ENCODE measurements around the gene NAP1L4.
A peak's percentile ranks its signal among the peaks of the same experiment; 100 is the strongest.

The NAP1L4 gene

DNA sequence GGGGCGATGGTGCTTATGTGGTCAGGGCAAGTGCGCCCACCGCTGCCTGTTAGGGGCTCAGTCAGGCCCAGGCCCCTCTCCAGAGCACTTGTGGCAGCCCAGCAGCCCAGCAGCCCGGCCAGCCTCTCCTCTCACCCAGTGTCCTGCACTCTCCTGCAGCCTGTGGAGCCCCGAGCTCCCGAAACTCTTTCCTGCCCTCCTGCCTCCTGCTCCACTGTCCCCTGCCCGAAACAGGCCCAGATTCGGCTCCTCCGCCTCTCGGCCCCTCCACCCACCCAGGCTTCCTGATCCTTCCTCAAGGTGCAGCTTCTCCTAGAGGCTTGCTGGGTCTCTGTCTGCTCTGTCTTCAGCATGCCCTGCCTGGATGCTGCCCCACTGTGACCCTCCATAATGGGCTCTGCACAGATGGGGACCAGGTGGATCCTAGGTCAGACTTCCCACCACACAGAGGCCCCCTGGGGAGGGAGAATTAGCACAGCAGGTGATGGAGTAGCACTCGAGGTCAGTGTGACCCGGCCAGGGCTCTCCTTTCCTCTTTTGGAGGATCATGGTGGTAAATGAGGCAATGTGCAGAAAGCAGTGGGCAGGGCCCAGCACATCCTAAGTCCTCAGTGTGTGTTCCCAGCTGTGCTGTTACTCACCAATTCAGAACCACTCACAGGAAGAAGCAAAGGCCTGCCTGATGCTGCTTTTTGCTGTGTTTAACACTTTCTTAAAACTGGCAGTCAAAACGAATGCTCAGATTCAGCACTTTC, 18.6 kb upstream of the NAP1L4 start:
- DNase-seq: no peak

DNA sequence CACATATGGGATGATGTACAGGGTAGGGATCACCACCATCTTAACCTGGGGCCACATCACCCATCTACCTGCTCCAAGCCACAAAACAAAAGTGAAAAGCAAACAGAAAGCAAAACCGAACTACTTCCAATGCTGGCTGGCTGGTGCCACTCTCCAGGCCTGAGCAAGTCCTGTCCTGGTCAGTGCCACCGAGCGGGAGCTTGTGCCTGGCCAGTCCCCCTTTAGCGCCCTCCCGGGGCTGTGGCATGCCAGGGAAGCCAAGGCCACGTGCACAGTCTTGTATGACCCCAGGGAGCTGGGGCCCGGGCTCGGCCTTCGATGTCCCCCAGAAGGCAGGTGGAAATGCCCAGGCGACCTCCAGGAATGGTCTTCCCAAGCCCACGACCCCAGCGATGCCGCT, 17.9 kb upstream of the NAP1L4 start:
- no peak for DNase-seq

DNA sequence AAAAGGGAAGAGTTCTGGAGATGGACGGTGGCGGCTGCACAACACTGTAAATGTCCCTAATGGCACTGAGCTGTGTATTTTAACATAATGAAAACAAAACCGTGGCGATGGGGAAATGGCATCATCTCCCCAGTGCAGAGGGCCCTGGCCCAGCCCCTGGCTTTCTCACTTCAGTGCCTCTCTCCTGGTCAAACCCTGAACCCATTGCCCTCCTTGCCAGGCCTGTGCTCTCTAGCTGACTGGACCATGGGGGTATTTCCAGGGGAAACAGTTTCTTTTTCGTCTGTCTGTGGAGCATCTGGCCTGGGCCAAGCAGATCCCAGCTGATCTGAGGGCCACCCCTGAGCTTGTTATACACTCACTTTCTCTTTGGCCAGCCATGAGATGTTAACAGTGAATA, 17.4 kb upstream of the NAP1L4 start:
- no peak for DNase-seq

DNA sequence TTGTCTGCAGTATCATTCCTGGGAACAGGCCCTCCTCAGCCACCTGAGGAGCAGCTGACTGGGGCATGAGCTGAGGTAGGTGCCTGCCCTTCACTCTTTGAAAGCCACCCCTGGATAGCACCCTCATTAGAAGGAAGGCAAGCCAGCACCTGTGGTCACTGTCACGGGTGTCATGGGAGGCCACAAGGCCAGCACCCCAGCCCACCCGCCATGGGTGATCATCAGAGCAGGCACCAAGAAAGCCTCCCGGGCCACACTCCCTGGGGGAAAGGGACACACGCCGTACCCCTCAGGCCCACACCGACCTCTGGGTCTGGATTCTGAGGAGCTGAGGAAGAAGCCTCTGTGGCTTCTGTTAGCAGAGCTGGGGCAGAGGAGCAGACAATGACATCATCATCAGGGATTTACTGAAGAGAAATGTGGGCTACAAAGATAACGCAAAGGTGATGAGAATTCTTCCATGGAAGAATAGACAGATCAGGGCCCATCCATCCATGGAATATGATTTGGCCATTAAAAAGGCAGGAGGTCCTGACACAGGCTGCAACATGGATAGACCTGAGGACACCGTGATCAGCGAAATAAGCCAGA, 16.7 kb upstream of the NAP1L4 start:
- no peak for DNase-seq

DNA sequence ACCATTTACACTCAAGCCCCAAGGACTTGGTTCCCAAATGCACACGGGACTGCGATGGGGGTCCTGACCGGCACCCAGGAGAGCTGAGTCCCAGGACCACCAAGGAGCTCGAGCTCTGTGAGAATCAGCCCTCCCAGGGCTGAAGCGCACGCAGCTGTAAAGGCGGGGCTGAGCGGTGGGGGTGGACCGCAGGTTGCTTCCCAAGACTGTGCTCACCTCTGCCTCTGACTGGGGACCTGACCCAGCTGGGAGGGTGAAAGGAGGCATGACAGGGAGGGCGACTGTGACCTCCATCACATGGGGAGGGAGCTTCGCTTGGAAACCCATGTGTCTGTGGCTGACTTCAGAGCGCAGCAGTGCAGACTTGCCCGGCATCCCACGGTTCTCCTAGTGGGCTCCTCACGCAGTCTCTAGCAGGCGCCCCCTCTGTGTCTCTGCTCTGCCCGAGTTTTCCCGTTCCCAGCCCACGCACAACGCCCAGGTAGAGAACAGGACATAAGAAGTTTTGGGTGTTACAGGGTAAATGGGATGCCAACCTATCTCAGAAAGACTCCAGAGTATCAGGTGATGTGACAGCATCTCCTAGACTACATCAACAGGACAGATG, 15.4 kb upstream of the NAP1L4 start:
- no peak for DNase-seq

DNA sequence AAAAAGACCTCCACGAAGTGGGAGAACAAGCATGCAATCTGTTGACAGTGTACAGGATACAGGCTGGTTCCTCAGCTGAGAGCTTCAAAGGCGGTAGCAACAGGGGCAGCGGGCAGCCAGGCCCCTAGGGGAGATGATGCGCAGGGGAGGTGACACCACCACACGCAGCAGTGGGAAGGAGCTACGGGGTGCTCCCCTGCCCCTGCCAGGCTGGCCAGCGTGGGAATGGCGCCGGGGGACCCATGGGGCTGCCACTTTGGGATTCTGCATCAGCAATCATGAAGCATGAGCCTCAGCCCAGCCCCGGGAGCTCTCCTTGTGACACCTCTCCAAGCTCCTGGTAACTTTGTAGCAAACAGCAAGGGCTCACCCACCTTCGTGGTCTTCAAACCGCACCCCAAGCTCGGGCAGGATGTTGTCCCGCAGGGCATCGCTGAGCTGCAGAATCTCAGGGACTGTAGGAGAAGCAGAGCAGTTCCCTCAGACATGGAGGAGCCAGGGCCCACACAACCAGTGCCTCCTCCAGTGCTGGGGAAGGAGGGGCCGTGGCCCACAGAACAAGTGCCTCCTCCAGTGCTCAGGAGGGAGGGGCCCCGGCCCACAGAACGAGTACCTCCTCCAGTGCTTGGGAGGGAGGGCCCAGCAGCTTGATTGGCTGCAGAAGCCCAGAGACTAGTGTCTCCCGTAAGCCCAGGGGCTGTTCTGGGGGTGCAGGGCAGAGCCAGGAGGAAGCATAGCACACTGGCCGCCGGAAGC, 14.6 kb upstream of the NAP1L4 start:
- no peak for DNase-seq

DNA sequence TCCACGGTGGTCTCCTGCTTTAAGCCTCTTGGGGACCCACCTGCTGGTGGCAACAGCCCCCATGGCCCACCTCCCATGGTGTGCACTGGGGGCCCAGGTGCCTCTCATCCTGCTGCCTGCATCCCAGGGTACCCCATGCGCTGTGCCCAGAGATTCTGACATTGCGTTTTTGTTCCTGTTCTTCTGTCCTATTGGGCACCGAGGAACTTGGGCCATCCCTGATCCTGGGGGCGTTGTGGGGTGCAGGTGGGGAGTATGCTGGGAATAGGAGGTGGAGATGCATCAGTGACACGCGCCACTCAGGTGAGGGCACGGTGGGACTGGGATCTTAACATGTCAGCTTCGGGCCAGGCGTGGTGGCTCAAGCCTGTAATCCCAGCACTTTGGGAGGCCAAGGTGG, 12.4 kb upstream of the NAP1L4 start:
- DNase-seq: no peak

DNA sequence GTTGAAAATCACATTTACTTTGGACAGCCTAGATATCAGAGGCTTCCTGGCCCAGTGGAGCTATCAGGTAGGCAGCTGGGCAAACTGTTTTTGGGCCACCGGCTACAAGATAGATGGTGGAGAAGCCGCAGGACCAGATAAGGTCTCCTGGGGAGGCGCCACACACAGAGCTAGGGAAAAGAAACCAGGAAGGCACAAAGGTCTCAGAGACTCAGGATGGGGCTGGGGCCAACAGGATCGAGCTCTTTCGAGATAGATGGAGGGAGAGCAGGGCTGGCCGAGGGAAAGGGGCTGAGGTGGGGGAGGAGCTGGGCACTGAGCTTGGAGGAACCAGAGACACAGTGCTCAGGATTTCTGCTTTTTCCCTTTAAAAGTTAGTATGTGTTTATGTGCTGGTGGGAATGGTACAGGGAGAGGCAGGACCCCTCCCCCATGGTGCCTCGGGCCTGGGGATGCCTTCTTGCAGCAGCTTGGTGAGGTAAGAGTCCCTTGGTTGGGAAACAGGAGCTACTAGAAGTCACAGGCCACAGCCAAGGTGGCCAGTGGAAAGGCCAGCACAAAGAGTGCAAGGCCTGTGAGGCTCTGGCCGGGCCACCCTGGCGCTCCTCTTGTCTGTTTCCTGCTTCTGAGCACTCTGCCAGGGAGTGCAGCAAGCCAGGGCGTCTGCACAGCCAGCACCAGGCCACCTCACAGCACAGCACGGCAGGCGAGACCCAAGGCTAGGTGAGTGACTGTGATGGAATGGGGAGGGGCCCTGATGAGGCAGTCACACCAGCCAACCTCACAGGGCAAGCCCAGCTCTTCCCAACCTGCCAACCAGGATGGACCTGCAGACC, 11.5 kb upstream of the NAP1L4 start:
- no peak for DNase-seq

DNA sequence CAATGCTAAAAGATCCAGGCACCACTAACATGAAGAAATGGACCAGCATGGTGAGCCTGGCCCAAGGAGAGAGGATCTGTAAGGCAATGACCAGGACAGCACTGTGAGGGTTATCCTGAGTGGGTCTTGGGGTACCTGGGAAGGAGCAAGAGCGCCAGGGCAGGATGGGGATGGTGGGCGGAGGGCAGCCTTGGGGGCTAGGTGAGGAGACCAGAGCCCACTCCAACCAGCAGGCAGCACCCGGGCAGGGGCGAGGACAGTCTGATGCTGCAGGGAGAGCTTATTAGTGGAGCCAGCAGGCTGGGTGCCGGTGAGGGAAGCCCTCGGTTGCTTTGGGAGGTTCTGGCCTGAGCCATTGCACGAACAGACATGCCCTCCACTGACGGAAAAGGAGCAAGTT, 10.7 kb upstream of the NAP1L4 start:
- no peak for DNase-seq

DNA sequence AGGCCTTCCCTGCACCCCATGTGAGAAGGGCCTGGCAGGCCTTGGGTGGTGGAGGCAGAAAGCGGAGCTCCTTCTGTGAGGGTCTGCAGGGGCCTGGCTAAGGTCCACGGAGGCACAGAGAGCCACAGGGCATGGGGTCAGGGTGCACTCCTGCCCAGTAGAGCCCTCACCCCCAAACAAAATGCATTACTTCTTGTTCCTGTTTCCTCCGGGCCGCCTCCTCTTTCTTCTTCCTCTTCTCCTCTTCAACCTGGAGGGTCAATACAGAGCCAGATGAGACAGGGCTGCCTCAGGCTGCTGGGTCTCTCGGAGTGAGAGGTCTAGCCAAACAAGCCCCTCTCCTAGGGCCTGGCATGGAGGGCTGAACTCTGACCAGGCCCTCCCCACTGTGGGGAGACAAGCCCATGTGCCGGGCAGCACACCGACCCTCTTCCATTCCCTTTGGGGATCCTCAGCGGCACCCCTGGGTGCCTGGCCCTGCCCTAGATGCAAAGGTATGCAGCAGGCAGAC, 10.3 kb upstream of the NAP1L4 start:
- no peak for DNase-seq

DNA sequence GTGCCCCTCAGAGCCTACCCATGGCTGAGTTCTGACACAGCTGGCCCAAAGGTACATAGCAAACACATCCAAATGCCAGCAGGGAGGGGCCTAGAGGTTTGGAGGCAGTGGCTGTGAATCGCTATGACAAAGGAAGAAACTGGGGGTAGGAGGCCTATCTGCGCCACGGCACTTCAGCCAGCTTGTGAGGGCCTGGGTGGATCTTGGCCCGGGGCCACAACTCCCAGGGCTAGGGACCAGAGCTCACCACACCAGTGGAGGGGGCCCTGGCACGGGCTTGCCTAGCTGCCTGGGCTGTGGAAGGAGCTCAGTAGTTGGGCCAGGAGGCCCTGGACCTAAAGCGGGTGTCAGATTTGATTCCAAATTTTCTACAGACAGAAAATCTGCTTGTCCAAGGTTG, 9.4 kb upstream of the NAP1L4 start:
- peak; percentile 67 for DNase-seq

DNA sequence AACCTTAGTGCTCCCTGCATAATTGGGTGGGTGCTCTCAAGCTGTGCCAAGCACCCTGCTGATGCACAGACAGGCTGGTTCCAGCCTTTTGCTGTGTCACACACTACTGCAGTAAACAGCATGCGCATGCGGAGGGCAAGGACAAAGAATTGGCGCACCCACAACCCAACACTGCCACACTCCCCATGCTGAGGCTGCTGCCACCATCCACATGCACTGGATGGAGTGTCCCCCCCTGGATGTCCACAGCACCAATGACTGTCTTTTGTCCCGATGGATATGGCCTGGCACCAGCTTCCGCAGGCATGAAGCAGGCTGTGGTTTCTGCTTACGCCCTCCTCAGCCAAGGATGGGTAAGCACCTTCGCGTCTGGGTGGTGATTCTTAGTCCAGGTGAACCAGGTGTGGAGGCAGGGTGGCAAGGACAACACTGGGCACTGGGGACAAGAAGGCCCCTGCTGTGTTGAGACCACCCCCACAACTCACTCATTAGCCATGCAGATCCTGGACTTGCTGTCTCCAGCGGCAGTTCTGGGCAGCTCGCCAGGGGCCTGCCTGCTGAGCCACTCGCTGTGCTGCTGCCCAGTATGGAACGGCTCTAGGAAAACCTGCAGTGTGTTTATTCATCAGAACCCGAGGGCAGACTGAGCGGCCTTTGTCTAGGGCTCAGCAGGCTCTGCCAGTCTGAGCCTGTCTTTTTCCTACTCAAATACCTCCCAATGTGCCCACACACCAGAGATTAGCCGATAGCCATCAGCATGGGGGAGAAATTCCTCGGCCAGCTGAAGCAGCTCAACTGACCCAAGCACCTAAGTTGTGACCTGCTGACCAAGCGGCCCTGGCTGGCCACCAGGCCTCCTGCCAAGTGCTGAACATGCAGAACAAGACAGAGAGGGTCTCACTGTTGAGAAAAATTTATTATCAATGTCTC, 8.2 kb upstream of the NAP1L4 start:
- no peak for DNase-seq

DNA sequence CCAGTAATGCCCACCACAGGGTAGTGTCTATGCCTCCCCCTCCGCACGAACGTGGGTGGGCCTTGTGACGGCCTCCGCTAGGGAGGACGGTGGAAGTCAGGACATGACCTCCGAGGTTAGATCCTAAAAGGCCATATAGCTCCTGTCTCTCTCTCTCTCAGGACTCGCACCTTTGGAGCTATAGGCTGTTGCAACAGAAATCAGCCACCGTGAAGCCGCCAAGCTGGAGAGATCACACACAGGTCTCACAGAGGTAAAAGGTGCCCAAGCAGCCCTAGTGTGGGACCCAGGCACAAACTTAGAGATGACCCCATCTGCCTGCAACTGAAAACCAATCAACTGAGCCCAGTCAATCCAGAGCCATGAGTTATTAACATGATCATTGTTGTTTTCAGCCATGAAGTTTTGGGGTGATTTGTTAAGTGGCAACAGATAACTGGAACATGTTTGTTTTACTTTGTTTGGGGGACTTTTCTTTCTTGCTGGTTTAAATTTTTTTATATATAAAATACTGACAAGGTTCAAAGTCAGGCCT, 7.4 kb upstream of the NAP1L4 start:
- no peak for DNase-seq

DNA sequence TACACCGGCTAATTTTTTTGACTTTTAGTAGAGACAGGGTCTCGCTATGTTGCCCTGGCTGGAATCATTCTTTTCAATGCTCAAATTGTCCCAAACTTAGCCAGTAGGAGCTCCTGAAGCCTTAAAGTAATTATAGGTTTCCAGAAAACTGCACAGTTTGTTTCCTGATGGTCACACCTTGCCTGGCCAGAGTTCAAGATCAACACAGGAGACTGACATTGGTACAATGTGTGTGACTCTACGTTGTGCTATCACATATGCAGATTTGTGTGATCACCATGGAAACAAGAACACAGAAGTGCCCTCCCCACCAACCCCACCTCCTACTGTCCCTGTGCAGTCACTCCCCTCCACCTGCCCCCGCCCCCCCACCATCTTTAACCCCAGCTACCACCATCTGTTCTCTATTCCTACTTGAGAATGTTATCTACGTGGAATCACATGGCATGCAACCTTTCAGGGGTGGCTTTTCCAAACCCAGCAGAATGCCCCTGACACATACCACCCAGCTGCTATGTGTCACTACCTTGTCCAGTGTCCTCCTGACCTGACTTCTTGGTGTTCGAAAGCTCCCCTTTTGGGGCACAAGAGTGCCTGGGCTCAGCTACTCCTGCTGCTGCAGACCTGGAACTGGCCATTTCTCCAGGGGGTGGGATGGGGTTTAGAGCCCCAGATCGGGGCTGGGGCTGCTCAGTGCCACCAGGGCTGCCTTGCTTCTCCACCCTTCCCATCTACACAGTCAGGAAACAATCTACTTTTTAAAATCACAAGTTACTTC, 6.1 kb upstream of the NAP1L4 start:
- DNase-seq: peak; percentile 33

DNA sequence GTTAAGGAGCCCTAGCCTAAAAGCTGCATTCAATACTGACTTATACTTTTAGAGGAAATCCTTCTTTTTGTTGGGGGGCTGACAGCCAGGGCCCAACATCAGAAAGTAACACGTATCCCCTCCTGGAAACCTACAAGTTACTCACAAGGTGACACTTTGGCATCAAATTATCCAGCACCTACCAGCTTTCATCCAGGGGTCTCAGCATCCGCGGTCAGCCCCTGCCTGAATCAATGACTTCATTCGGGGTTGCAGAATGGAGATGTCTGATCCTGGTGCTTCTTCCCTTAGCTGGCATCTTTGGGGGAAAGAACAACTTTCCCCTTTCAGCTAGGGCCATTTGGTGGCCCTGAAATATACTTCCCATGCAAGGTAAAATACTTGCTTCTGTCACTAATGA, 5.3 kb upstream of the NAP1L4 start:
- no peak for DNase-seq

DNA sequence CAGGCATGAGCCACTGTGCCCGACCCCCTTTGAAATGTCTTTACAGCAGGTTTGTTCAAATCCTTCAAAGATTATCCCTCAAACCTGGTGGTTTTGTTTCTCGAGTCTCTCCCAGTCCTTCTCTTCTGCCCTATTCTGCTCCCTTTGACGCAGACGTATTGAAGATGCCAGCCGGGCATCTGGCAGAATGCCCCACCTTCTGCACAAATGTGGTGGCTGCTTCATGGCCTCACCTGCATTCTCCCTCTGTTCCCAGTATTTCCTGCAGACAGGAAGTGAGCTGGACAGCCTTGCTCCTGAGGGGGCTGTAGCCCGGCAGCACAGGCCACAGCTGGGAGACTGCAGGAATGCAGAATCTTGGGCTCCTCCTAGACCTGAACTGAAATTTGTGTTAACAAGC, 4.8 kb upstream of the NAP1L4 start:
- no peak for DNase-seq

DNA sequence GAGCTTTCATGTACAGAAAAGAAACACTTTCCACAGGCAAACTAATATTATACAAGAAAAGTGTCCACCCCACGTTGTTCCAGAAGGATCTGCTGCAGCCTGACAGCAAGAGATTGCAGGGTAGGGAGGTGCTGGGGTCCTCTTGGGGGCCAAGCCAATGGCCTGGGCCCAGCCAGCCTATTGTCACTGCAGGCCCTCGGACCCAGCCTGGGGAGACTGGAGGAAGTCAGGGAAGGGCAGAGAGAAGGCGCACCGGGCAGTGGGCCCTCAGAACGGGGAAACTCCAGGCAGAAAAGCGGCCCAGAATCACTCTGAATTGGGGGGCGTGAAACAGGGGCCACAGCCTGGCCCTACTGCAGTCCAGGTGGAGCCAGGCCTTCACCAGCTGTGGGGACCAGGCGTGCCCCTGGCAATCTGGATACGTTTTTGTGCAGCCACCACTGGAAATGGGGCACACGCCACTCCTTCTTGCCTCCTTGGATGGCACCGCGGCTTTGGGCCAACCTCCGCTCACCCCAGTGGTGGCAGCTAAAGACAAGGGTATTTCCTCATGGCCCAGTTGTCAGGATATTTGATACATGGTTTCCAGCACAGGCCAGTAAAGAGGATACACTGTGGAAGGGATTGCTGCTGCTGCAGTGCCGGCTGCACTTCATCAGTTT, 3.9 kb upstream of the NAP1L4 start:
- no peak for DNase-seq

DNA sequence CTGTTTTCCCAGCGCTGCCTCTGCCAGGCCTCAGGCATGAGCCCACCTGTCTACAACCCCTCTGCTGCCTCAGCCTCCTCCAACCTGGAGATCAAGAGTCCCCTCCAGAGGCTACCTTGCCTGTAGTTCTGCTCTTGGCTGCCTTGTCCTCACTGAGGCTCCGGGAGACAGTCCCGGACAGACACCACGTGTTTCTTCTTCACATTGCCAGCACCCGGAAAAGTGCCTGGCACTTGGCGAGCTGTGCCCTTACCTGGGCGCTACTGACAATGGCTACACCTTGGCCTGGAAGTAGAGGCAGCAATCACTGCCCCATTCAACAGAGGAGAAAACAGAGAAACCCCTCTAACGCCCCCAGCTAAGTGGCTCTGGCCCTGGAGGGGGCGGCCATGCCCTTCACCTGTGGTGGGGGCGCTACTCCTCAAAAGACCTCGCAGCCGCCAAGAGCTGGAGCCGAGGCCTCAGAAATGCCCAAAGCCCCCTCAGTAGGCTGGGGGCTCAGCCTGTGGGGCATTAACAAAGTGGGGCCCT, 3.0 kb upstream of the NAP1L4 start:
- DNase-seq: no peak

DNA sequence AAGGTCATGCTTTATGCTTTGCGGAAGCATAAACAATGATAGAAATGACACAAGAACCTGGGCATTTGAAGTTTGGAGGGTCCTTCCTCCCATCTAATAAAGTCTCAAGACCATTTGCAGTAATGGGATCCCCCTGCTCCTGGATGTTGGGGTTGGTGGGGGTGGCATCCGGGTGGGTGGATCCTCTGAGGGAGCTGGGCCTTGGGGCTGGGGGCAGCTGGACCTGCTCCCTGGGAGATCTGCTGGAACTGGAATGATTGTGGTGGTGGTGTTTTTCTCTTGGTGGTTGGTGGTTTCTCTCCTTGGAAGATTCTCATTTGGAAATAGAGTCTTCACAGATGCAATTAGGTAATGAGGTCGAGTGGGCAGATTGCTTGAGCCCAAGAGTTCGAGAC, 2.2 kb upstream of the NAP1L4 start:
- DNase-seq: no peak

DNA sequence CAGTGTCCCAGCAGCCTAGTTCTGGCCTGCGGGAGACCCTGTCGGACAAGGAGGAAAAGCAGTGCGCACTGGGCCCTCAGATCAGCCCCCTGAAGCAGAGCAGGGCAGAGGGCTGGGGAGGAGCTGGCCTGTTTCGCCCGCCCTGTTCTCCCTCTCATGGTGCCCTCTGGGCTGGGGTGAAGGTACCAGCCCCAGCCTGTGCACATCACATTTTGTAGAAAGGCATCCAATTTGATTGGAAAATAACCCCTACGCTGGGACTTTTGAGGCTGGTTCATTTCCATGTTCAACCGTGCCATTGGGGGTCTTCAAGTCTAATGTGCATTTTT, 832 bp upstream of the NAP1L4 start:
- peak; percentile 63 for DNase-seq

Measured in hematopoietic multipotent progenitor cell treated with erythropoietin and hydrocortisone succinate and interleukin-3 and kit ligand, for 4 days (in vitro differentiated cells).